Prostate gland (tissue), 2 donors: ENCODE measurements around the gene ARSG. TPM values are rescaled to one million over a fixed set of nuclear protein-coding genes. Genes with fewer than 3 reads are reported as not detected.

Experiments
- DNase-seq: peaks from one replicate; pipeline ENCODE4 v3.0.0-alpha.2; 2019; ENCODE audit warnings: low spot score
- H3K27ac ChIP-seq, 2 donors: fragments of 200-600 bp; sonication (generic); 2 replicates each; pipeline ENCODE4 v1.5.1; 2017 to 2019
- H3K27me3 ChIP-seq: fragments of 200-600 bp; sonication (generic); replicated peaks from 2 replicates; pipeline ENCODE4 v1.5.1; 2019; ENCODE audit not compliant: insufficient read depth
- H3K36me3 ChIP-seq, 2 donors: fragments of 200-600 bp; sonication (generic); 1 replicate in 1 of 2; 2 replicates in 1 of 2; pipeline versions ENCODE4 v1.5.1 to v1.8.1; 2017 to 2019
- H3K4me1 ChIP-seq: fragments of 200-600 bp; sonication (generic); replicated peaks from 2 replicates; pipeline ENCODE4 v1.5.1; 2019
- H3K4me3 ChIP-seq, 2 donors: fragments of 200-600 bp; sonication (generic); 2 replicates each; pipeline ENCODE4 v1.5.1; 2017 to 2019
- H3K9me3 ChIP-seq: fragments of 200-600 bp; sonication (generic); 2 replicates; pipeline ENCODE4 v1.5.1; 2017
- POLR2A ChIP-seq: fragments of 450-650 bp; IDR thresholded peaks from one replicate; pipeline ENCODE4 v1.6.1; 2016; ENCODE audit warnings: antibody characterized with exemption, mild to moderate bottlenecking
- POLR2AphosphoS5 ChIP-seq: sonication (generic); formaldehyde crosslinking; IDR thresholded peaks from one replicate; pipeline ENCODE4 v1.6.1; 2017; ENCODE audit warnings: antibody characterized with exemption
- WGBS: methylation state at CpG from one replicate; pipeline ENCODE4 v1.1.5; 2018; 5-methylcytosine and 5-hydroxymethylcytosine counted together
- intact Hi-C: fragments of 100-400 bp; cut with DNase I; formaldehyde crosslinking; loops from one replicate; pipeline ENCODE4 v1.14.2; 2022
- total RNA-seq, 2 donors: library from RNA; depleted of rRNA; stranded (reverse); fragments of >200 nt; gene quantifications; one replicate each; pipeline ENCODE4 v1.1.0, GENCODE V29; 2016
- TF ChIP-seq, protein P1 (sequence below), 4 experiments: fragments of 200-600 bp in 2 of 4; fragments of 450-650 bp in 2 of 4; sonication (generic) in 2 of 4; IDR thresholded peaks; 1 replicate in 3 of 4; 2 replicates in 1 of 4; pipeline ENCODE4 v1.5.1; 2016 to 2019; ENCODE audit warnings: antibody characterized with exemption in 4 of 4, mild to moderate bottlenecking in 2 of 4, moderate library complexity in 2 of 4

The ARSG gene
- total RNA-seq, 2 donors from 2014 or later, result 1.5 to 8.3 TPM

DNA sequence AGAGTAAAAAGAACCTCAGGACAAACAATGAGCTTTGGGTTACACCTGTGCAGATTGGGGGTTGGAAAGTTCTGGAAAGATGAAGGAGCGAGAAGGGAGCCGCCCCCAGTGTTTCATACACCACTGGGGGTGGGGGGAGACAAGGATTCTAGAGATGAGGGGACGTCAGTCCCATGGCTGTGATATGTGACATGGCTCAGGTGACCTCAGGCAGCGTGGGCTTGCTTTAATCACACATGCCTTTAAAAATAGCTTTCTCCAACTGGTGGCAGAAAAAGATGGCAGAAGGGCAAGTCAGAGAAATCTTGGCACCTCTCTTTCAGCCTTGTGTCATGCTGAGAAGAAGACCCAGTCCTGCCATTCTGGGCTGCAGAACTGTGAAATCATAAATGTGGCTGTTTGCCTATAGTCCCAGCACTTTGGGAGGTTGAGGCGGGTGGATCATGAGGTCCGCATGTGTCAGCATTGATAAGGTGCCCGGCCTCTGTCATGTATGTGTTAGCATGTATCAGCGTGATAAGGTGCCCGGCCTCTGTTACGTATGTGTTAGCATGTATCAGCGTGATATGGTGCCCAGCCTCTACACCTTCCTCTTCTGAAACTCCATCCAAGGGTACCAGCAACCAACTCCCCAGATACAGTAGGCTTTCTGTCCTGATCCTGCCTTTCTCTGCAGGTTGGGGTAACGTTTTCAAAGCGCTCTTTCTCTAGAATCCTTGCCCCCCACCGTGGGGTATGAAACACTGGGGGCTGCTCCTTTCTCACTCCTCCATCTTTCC, 141.0 kb downstream of the ARSG start:
- H3K27ac ChIP-seq, result no peak overlapping the region
- H3K27me3 ChIP-seq, result no peaks in the 10 kb centered on the region
- no peaks in the 10 kb centered on the region for H3K9me3 ChIP-seq
- 88% methylated on average over 14 of the region's 14 CpGs for WGBS
- H3K36me3 ChIP-seq, result peaks cover 10 to 26% of the 10 kb centered on the region in 2 donors
- DNase-seq, result no peak
- no peak for TF ChIP-seq POLR2A
- TF ChIP-seq POLR2AphosphoS5, result no peak
- TF ChIP-seq, protein P1, sequence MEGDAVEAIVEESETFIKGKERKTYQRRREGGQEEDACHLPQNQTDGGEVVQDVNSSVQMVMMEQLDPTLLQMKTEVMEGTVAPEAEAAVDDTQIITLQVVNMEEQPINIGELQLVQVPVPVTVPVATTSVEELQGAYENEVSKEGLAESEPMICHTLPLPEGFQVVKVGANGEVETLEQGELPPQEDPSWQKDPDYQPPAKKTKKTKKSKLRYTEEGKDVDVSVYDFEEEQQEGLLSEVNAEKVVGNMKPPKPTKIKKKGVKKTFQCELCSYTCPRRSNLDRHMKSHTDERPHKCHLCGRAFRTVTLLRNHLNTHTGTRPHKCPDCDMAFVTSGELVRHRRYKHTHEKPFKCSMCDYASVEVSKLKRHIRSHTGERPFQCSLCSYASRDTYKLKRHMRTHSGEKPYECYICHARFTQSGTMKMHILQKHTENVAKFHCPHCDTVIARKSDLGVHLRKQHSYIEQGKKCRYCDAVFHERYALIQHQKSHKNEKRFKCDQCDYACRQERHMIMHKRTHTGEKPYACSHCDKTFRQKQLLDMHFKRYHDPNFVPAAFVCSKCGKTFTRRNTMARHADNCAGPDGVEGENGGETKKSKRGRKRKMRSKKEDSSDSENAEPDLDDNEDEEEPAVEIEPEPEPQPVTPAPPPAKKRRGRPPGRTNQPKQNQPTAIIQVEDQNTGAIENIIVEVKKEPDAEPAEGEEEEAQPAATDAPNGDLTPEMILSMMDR (IDR thresholded peaks at IDR 0.05), result no peak
- H3K4me1 ChIP-seq, result no peaks in the 10 kb centered on the region
- H3K4me3 ChIP-seq, result no peak overlapping the region
- intact Hi-C loops, result no loop called here

DNA sequence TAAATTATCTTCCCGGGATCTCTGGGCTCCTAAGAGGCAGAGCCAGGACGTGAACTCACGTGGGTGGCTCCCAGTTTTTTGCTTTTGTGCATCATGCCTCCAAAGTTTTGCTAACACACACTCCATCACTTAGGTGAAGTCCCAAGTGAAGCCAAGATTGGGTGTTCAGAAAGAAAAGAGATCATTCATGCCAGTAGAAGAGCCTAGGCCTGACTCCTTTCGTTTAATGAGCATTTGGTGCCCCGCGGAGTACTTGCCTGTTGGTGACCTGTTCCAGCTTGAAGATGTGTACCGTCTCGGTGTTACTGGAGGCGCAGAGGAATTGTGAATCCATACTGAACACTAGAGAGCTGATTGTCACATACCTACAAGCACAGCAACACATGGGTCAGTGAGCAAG, 141.9 kb downstream of the ARSG start:
- H3K36me3 ChIP-seq, result peaks cover 10 to 26% of the 10 kb centered on the region in 2 donors
- TF ChIP-seq POLR2AphosphoS5 (no peak), POLR2A (no peak)
- no peak overlapping the region for H3K4me3 ChIP-seq
- DNase-seq, result no peak
- intact Hi-C loops, result no loop called here
- 87% methylated on average over 9 of the region's 9 CpGs for WGBS
- peaks cover 4% of the 10 kb centered on the region for H3K4me1 ChIP-seq
- no peaks in the 10 kb centered on the region for H3K9me3 ChIP-seq
- no peaks in the 10 kb centered on the region for H3K27me3 ChIP-seq
- H3K27ac ChIP-seq, result no peak overlapping the region

DNA sequence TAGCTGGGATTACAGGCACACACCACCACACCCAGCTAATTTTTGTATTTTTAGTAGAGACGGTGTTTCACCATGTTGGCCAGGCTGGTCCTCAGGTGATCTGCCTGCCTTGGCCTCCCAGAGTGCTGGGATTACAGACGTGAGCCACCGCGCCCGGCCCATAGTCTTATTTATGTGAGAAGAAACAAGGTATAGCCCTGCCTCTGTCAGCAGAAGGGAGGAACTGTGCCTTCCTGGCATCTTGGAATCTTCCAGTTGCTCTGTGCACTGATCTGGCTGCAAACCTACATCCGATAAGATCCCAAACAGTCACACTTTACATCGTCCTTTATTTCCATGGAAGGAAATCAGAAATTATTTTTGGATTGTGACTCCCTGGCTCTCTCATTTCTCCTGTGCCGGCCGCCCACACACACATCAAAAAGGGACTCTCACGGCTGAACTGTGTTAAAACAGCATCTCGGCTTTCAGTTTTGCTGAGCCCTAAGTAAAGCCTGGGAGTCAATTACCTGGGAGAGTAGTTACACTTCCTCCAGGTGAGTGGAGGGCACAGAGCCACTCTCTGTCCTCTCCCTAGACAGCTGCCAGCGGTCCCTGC, 142.7 kb downstream of the ARSG start:
- no peak overlapping the region for H3K4me3 ChIP-seq
- H3K27me3 ChIP-seq, result no peaks in the 10 kb centered on the region
- no peaks in the 10 kb centered on the region for H3K9me3 ChIP-seq
- no peak overlapping the region for H3K27ac ChIP-seq
- WGBS, result 84% methylated on average over 12 of the region's 12 CpGs
- peaks cover 10 to 26% of the 10 kb centered on the region in 2 donors for H3K36me3 ChIP-seq
- DNase-seq, result no peak
- H3K4me1 ChIP-seq, result peaks cover 5% of the 10 kb centered on the region
- intact Hi-C loops, result no loop called here
- TF ChIP-seq POLR2A (no peak), POLR2AphosphoS5 (no peak)

DNA sequence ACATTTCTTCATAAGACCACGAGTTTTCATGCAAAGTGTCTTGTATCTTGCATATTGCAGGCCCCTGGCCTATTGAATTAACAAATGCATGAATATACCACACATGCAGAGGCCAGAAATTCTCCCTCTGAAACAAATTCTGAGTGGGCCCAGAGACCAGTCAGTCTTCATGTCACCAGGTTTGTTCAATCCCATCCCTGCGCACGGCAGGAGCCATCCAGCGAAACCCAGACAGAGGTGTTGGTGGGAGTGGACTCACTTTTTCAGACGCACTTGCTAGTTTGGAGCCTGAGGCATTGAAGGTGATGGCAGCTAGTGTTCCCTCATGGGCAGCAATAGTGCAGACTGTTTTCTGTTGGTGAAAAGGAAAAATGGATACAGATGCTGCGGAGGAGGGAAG, 144.1 kb downstream of the ARSG start:
- intact Hi-C loops, result loop anchor here (5.0 kb wide), 1 partner anchor 173 kb away; no protein-coding TSS in a partner anchor
- H3K27me3 ChIP-seq, result no peaks in the 10 kb centered on the region
- H3K36me3 ChIP-seq, result peaks cover 10 to 17% of the 10 kb centered on the region in 2 donors
- 92% methylated on average over 6 of the region's 6 CpGs for WGBS
- TF ChIP-seq POLR2A, result no peak
- H3K4me1 ChIP-seq, result peaks cover 5% of the 10 kb centered on the region
- no peaks in the 10 kb centered on the region for H3K9me3 ChIP-seq
- no peak for DNase-seq
- H3K4me3 ChIP-seq, result no peak overlapping the region
- H3K27ac ChIP-seq, result no peak overlapping the region

DNA sequence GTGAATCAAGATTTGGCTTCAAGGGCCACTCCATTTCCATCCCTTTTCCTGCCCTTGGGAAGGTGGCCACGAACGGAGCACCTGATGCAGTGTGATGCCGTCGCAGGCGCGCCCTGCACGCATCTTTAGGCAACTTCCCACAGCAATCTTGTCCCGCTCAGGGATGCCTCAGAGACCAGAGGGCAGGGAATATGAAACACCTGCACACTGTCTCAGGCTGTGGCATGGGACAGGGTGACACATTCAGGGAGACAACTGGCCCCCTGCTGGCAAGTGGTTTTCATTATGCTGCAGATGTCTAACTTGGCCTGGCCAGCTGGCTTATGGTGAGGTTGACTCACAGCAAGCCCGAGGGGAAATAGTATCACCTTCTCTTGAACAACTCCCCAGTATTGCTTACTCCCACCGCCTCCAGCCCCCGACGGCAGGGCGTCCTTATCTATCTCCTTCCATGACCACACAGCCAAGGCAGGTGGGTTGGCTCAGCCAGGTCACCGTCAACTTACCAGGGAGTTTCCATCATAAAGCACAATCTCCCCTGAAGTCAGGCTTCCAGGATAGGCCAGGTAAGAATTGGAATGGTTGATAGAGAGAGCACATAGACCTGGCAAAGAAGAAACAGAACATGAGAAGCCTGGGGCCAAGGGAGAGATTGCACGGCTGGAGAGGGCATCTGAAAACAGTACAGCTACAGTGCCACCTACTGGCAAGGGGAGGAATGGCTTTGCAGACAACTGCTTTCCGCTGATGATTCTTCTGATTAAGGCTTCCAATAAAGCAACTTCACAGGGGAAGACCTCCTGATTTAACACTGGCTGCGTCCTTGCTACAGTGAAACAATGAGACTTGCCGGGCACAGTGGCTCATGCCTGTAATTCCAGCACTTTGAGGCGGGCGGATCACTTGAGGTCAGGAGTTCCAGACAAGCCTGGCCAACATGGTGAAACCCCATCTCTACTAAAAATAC, 144.9 kb downstream of the ARSG start:
- no peak overlapping the region for H3K27ac ChIP-seq
- DNase-seq, result peak; percentile 78
- 62% methylated on average over 20 of the region's 20 CpGs for WGBS
- H3K9me3 ChIP-seq, result no peaks in the 10 kb centered on the region
- H3K4me1 ChIP-seq, result peaks cover 5% of the 10 kb centered on the region
- peaks cover 10 to 17% of the 10 kb centered on the region in 2 donors for H3K36me3 ChIP-seq
- H3K4me3 ChIP-seq, result no peak overlapping the region
- TF ChIP-seq POLR2AphosphoS5, result peak; percentile 49
- TF ChIP-seq, protein P1 (IDR thresholded peaks at IDR 0.05), result peak; percentile 75 to 90 (median 82)
- no peak for TF ChIP-seq POLR2A
- intact Hi-C loops, result loop anchor here (5.0 kb wide), 1 partner anchor 174 kb away; no protein-coding TSS in a partner anchor
- H3K27me3 ChIP-seq, result no peaks in the 10 kb centered on the region
